ENCODE measurements around the gene USP14.

The USP14 gene

GRCh38 chr18:212780-213179 is 54.4 kb downstream of the USP14 start:
- no peak overlapping the region for H3K4me3 ChIP-seq (ENCODE audit: low read depth, low read length)
- ChIA-PET CTCF (interaction anchor here (0.7 to 1.8 kb wide), 2 partner anchors 13 to 72 kb away, joined by 3 to 4 read pairs; no protein-coding TSS in a partner anchor), POLR2A (no interaction called here)
- TF ChIP-seq ZNF626 (tag by site-specific recombination; IDR thresholded peaks at IDR 0.05) (peak; percentile 10; the same call in 1 of the 2 replicates), ZNF660 (tag by site-specific recombination; IDR thresholded peaks at IDR 0.05) (peak; percentile 65; the same call in 1 of the 2 replicates), HIC1 (tag by site-specific recombination; IDR thresholded peaks at IDR 0.05) (no peak)
- no peaks in the 10 kb centered on the region for H3K4me1 ChIP-seq (ENCODE audit: control insufficient read depth, insufficient read depth, low read length)
- no peaks in the 10 kb centered on the region for H3K9me3 ChIP-seq (ENCODE audit: control insufficient read depth, insufficient read depth, low read depth, low read length)
- H3K36me3 ChIP-seq (ENCODE audit: control insufficient read depth in 2 of 2, insufficient read depth in 1 of 2, low read length in 2 of 2) = peaks cover 57 to 83% of the 10 kb centered on the region in 2 experiments
- no peak overlapping the region for H3K27ac ChIP-seq (ENCODE audit: extremely low read depth, low read depth, low read length)

GRCh38 chr18:213505-213904 is 55.1 kb downstream of the USP14 start:
- no peak overlapping the region for H3K4me3 ChIP-seq (ENCODE audit: low read depth, low read length)
- no peaks in the 10 kb centered on the region for H3K4me1 ChIP-seq (ENCODE audit: control insufficient read depth, insufficient read depth, low read length)
- ChIA-PET CTCF (interaction anchor here (0.7 to 1.8 kb wide), 2 partner anchors 12 to 73 kb away, joined by 3 to 4 read pairs; no protein-coding TSS in a partner anchor), POLR2A (no interaction called here)
- H3K27ac ChIP-seq (ENCODE audit: extremely low read depth, low read depth, low read length) = no peak overlapping the region
- no peak for TF ChIP-seq ZNF544 (tag by site-specific recombination; IDR thresholded peaks at IDR 0.05)
- no peak for TF ChIP-seq MZF1 (tag by site-specific recombination; IDR thresholded peaks at IDR 0.05; ENCODE audit: borderline replicate concordance)
- TF ChIP-seq ZNF571 (tag by site-specific recombination; IDR thresholded peaks at IDR 0.05) = no peak
- TF ChIP-seq OSR2 (tag by site-specific recombination; IDR thresholded peaks at IDR 0.05) = 0 out of 2 replicates have a peak, but pooled peaks have one; percentile 19
- TF ChIP-seq ZNF670 (tag by site-specific recombination; IDR thresholded peaks at IDR 0.05; ENCODE audit: low read depth) = no peak
- no peak for TF ChIP-seq TRIM28 (IDR thresholded peaks at IDR 0.05; ENCODE audit: borderline replicate concordance, low read length)
- no peak for TF ChIP-seq ZBTB6 (tag by site-specific recombination; IDR thresholded peaks at IDR 0.05)
- TF ChIP-seq ZNF621 (tag by site-specific recombination; IDR thresholded peaks at IDR 0.05) = no peak
- TF ChIP-seq ZBTB17 (tag by site-specific recombination; IDR thresholded peaks at IDR 0.05) = peak; percentile 75
- TF ChIP-seq OVOL3 (tag by site-specific recombination; IDR thresholded peaks at IDR 0.05) = no peak
- no peak for TF ChIP-seq ZSCAN18 (tag by site-specific recombination; IDR thresholded peaks at IDR 0.05)
- TF ChIP-seq ZNF426 (tag by site-specific recombination; IDR thresholded peaks at IDR 0.05) = no peak
- 0 out of 2 replicates have a peak, but pooled peaks have one; percentile 62 for TF ChIP-seq ATF2 (tag by site-specific recombination; IDR thresholded peaks at IDR 0.05; ENCODE audit: low read depth)
- no peak for TF ChIP-seq ZNF521 (tag by site-specific recombination; IDR thresholded peaks at IDR 0.05)
- TF ChIP-seq ZNF629 (tag by site-specific recombination; IDR thresholded peaks at IDR 0.05) = 0 out of 2 replicates have a peak, but pooled peaks have one; percentile 24
- TF ChIP-seq ZNF843 (tag by site-specific recombination; IDR thresholded peaks at IDR 0.05) = no peak
- no peak for TF ChIP-seq ZNF488 (tag by site-specific recombination; IDR thresholded peaks at IDR 0.05)
- H3K9me3 ChIP-seq (ENCODE audit: control insufficient read depth, insufficient read depth, low read depth, low read length) = no peaks in the 10 kb centered on the region
- H3K36me3 ChIP-seq (ENCODE audit: control insufficient read depth in 2 of 2, insufficient read depth in 1 of 2, low read length in 2 of 2) = peaks cover 59 to 91% of the 10 kb centered on the region in 2 experiments

Data from HEK293 (cell line).